HG03066 (cell line): ENCODE results near the gene GNAO1.

Source experiments
- ATAC-seq: cut with Tn5 transposase; IDR thresholded peaks from one replicate; pipeline ENCODE4 v1.9.1; 2021; ENCODE audit warnings: low read depth; ENCODE audit not compliant: unreplicated experiment

The GNAO1 gene

DNA sequence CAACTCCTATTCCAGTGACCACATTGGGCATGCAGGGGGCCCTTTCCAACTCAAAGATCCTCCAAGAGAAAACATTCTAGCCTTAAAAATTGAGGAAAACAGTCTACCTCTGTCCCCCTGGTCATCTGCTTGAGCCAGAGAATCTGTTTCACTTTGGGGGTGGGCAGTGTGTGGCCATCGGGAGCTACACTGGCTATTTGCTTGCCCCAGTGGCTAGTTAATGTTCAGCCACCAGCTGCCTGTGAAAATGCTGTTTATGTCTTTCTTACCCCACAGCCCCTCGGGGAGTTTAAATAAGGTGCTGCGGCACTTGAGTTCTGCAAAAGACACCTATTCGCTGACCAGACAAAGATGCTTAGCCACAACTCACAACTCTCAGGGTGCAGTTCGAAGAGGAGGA, 43.4 kb downstream of the GNAO1 start:
- no peak for ATAC-seq

DNA sequence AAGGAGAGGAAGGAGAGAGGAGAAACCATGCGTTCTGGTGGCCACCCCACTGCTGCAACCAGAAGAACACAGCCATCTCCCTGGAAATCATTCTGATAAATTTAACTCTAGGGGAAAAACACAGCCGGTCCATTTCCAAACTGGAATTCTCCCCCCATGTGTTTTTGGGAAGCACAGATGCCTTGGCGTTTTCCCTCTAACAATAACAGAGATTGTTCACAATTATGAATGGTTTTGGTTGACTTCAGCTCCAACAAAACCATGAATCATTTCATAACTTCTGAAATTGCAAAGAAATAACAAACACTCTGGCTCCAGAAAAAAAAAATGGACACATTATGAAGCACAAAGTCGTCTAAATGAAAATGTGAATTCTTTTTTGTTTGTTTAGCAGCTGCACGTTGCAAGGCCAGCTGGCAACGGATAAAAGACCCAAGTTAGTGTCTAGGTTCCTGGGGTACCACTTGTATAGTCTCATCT, 46.2 kb downstream of the GNAO1 start:
- no peak for ATAC-seq

GRCh38 chr16:56238188-56238587, 46.9 kb downstream of the GNAO1 start:
- no peak for ATAC-seq

DNA sequence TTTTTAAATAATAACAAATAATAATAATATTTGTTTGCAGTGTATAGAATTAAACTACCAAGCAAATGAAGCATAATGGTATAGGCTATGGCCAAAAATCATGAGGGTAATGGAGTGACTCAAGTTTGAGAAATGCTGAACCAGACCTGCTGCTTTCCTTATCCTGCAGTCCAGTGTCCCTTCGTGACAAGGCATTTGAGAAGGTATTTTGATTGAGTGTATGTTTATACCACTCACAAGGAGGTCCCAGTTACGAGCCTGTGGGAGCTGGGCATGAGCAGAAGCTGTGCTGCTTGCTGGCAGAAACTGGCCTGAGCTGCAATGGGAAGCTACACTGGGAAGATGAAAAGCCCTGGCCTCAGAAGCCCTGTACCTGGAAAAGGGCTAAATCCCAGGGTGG, 50.3 kb downstream of the GNAO1 start:
- ATAC-seq = no peak

GRCh38 chr16:56242740-56243139, 51.5 kb downstream of the GNAO1 start:
- no peak for ATAC-seq

DNA sequence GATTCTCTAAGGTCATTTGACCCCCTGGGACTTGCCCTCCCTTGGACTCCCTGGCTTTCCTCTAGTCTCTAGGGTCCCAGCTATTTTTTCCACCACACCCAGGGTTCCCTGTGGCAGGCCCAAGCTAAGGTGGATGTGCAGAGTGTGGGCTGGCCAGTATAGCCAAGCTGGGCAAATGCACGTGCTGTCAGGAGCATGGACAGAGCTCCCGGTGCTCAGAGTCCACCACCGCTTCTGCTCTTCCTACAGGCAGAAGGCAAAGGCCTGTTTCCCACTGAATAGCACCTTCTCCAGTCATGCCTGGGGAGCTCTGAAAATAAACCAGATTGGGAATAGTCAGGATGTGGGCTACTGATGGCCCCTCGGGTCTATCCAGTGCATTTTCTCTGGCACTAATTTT, 53.3 kb downstream of the GNAO1 start:
- no peak for ATAC-seq

DNA sequence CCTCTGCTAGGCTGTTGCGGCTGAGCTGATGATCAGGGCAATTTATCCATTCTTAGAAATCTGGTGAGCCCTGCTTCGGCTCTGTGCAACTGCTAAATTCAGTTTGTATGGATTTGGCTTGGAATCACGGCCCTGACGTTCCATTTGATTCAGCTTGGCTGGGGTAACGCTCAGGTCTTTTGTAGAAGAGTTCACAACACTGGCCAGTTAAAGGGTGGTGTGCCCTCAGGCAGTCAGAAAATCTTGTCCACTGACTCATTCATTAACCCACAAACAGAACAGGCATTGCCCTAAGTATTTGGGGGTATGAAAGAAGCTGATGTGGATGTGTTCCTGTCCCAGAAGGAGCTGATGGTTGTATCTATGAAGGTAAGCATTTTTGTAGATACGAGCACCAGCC, 53.9 kb downstream of the GNAO1 start:
- no peak for ATAC-seq

DNA sequence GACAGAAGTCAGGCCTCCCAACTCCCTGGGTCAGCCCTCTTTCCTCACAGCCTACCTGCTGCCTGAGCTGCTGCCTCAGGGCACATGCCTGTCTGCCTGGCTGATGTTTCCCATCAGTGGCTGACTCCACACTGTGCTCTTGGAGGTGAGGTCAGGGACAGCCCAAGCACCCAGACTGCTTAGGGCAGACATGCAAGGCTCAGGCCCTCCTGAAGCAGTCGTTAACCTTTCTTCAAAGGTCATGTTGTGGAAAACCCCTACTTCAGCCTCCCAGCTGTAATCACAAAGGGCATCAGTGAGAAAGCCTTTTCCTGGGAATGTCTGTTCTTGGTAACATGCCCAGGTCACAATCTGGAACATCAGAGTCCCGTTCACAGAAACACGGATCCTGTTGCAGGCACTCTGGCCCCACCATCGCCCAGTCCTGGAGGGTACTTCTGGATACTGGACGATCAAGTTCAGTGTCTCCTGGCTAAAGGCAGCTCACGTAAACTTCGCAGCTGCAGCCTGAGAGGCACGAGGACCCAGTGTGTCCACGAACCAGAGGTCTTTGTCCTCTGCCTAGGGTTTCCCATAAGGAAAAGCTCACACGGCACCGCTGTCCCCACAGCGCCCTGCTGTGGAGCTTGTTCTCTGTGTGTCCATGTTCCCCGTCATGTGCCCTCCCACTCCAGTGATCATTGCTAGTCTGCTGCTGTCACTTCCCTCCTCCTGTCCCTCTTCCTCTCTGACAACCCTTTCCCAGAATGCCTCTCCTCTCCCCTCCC, 54.9 kb downstream of the GNAO1 start:
- ATAC-seq = no peak

DNA sequence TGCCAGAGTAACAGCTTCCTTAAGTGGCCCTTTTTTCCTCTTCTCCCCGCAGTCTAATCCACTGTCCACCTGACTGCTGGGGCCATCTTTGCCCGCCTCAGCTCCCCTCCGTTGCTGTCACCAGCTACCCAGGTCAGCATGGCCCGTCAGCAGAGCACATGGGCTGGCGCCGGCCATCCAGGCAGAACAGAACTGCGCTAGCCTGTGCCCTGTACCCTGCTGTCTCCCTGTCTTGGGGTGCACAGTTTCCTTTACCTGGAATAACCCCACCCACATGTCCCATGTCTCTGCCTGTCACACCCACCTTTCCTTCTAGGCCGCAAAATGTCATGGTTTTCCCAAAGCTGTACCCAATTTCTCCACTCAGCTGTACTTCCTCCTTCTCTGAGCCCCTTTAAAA, 55.7 kb downstream of the GNAO1 start:
- ATAC-seq = no peak

GRCh38 chr16:56247808-56248207, 56.5 kb downstream of the GNAO1 start:
- ATAC-seq = no peak

GRCh38 chr16:56252835-56253234, 61.5 kb downstream of the GNAO1 start:
- ATAC-seq = no peak

DNA sequence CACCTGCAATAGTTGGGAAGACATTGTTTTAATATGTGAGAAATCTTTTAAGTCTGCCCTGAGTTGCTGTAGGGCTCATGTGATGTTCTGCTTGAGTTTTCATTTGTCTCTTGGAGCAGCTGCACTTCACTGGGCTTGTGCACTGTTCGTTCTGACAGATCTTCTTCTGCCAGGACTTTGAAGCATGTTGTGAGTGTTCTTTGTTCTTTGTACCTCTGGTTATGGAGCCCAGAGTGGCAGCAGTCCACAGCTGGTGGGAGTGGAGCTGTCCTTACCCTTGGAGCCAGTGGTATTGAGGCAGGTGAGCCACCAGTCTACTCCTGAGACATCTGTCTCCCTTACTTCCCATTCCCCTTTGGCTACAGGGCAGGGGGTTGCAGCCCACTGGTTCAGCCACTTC, 64.6 kb downstream of the GNAO1 start:
- ATAC-seq = no peak

DNA sequence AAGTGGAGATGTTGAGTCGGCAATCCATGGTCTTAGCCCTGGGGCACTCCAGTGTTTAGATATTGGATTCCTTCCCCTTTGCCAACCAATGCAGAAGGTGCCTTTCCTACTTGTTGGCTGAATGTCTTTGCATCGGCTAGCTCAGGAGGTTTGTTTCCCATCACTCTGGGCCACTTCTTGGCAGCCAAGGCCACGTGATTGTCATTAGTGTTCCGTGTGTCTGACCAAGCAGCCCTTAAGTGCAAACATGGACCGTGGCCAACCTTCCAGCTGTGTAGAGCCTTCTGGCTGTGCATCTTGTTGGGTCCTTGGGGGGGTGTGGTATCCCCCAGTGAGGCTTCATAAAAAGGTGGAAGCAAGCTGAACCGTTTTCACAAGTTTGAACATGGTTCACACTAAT, 66.0 kb downstream of the GNAO1 start:
- ATAC-seq = no peak

DNA sequence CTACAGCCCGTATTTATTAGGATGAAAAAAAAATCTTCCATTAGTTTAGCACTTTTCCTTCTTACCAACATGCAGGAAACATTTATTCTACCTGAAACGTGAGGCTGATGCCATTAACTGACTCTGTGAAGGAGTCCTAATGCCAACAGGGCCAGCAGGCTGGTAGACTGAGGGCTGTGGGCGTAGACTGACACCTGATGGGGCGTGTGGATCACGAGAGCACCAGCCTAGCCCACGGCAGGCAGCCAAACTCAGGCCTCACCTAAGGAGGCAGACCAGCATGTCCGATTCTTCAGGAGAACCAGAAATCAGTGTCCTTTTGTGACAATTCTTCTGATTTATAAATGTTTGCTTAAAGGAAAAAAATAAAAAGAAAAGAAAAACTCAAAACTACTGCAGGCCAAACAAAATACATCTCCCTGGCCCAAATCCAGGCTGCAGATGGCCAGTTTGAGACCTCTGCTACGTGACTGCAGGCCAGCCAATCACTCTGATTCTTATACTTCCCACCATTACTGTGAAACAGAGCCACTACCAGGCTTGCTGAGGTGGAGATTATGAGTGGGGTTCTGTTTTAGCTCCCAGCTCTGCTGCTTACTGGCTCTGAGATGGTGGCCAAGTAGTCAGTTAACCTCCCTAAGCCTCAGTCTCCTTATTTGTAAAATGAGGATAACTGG, 66.5 kb downstream of the GNAO1 start:
- no peak for ATAC-seq

DNA sequence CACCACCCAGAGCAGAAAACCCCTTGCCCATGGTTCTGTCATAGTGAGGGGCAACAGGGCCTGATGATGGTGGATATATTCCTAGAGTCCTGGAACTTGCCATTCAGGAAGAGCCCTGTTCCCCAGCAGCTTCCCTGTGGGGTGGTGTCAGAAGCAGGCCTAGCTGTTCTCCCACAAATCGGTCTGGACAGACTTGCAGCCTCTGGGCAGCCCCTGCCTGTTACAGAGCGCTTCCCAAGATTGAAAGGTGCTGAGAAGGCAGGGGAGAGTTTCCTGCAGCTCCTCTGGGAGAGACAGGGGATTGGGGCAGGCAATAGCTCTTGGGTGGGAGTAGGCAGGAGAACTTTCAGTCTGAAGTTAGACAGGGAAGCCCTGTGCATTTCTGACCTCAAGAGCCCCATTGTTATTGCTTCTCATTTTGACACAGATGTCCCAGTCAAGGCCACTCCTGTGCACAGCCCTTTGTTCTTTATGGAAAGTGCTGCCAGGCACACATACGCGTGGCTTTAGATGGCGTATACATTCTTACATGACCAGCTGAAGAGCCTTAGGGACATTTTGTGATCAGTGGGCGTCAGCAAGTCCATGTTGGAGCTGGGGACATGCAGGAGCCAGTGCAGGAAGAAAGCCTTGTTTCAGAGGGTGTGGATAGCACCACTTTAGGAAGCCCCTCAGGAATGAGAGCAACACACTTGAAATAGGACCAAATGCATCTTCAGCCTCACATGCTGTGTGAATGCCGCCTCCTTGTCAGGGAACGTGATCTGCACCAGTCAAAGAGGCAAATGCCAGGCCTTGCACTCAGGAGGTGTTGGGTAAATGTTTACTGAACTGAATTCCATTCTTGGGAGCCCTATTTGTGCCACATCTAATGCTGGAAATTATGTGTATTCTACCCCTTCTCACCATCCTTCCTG, 67.5 kb downstream of the GNAO1 start:
- ATAC-seq = no peak

GRCh38 chr16:56259425-56259779, 68.1 kb downstream of the GNAO1 start:
- ATAC-seq = no peak

DNA sequence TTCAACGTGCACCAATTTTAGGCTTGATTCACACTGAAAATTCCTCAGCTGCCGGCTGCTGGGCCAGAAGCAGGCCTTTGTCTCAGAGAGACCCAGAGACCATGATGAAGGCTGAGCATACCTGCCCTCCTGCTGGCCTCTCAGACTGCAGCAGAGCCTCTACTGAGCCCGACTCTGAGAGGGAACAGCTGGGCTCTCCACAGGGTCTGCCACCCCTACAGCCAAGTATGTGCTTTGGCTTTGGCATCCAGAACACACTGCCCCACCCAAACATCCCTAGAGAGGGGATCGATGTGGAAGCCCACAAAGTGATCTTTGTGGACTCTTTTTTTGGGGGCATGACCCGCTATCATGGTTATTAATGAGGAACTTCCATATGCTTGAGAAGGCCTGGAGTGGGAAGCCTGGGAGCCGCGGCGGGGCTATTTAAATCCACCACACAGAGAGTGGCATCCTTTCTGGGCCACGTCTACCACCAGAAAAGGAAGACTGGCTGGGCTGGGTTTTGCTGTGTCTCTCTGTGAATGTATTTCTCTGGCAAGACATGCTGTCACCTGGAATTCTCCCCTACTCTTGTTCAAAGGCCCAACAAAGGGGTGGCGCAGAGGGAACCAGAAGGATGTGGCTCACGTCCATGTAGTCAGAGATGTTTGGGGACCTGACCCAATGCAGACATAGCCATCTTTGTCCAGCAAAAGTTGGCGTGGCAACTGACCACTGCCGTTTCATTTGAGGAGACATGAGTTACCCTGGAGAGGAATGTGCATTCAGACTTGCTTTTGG, 69.3 kb downstream of the GNAO1 start:
- ATAC-seq = no peak

GRCh38 chr16:56261656-56262055, 70.4 kb downstream of the GNAO1 start:
- no peak for ATAC-seq

DNA sequence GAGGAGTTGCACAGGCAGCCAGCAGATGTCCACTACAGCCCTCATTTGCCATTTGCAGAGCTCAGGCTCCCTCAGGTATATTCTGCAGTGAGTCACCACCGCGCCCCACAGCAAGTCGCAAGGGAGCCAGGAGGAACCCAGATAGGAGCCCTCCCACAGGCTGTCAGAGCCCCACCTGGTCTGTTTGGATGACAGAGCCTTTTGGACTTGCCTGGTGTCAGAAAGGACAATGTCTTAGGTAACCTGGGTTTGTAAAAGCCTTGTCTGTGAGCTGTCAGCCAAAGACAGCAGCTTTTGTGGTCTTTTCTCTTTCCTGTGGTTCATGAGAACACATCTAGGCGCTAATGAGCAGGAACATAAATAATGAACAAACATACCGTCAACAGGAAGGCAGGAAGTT, 70.9 kb downstream of the GNAO1 start:
- no peak for ATAC-seq

GRCh38 chr16:56262551-56263245, 71.4 kb downstream of the GNAO1 start:
- no peak for ATAC-seq
